GOT3 (cell line): Measurements from ENCODE around the gene NGEF.
A peak's percentile ranks its signal among the peaks of the same experiment; 100 is the strongest.

ENCODE experiments used
- DNase-seq: peaks from one replicate; lab custom pipeline; 2025; ENCODE audit warnings: mixed read lengths; lab: John Stamatoyannopoulos, UW

Gene NGEF

DNA sequence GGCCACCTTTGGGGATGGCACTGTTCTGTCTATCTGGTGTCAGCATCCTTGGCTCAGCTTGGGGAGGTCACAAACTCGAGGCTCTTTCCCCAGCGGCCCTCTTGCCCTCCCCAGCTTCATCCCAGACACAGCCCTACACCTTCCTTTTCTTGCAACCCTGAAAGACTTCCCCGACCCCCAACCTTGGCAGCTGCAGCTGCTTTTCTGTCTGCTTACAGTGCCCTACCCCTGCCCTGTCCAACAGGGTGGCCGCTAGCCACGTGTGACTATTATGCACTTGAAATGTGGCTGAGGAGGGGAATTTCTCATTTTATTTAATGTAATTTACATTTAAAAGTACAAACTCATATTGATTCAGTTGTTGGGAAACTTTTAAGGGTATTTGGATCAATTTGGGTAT lies 41.3 kb downstream of the NGEF start:
- no peak for DNase-seq

DNA sequence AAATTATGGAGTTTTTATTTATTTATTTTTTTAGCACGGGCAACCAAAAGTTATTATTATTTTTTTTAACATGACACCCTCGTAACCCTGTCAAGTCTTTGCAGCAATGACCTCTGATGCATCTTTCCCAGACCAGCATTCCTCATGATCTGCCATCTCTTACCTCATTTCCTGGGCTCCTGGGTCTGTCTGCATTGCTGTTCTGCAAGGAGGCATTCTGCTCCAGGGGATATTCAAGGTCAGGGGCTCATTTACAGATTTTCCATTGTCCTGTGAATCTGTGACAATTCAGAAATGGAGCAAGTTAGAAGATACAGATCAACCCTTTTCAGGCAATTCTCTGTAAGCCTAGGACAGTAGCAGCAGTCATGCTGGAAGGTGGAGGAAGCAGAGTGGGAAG lies 43.0 kb downstream of the NGEF start:
- no peak for DNase-seq

DNA sequence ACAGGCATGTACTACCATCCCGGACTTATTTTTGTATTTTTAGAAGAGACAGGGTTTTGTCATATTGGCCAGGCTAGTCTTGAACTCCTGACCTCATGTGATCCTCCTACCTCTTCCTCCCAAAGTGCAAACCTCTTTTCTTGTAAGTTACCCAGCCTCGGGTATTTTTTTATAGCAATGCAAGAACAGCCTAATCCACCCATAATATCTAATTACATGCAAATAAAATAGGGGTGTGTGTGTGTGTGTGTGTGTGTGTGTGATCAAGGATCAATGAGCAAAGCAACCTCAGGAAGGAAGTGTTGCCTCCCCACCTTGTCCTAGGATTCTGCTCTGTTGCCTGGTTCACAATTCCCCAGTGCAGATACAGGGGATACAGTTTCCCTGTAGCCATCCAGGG lies 45.6 kb downstream of the NGEF start:
- no peak for DNase-seq

DNA sequence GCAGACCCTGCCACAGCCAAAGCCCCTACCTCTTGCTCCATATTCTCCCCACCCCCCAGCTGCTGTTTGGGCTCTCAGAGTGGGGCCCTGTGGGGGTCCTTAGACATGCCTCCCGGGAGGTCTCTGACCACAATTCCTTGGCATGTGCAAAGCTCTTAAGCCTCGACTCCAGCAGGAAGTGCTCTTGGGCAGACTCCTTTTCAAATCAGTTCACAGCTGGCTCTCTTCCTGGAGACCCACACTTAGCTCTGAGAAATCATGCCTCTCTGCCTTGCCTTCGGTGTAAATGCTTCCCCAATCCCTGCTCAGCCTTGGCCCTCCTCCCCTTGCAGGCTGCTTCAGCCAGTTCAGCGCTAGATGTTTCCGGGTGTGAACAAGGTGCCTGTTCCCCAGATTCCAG lies 46.9 kb downstream of the NGEF start:
- DNase-seq, result no peak

DNA sequence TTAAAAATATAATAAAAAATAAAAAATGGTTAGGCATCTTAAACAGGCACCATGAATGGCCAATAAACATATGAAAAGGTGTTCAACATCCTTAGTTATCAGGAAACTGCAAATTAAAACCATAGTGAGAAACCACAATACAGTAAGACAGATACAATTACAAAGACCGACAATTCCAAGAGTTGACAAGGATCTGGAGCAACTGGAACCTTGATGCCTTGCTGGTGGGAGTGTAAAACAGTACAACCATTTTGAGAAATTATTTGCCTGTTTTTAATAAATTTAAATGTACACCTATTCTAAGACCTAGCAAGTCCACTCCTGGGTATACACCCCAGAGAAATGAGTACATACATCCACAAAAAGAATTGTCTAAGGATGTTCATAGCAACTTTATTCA lies 49.1 kb downstream of the NGEF start:
- DNase-seq, result no peak

DNA sequence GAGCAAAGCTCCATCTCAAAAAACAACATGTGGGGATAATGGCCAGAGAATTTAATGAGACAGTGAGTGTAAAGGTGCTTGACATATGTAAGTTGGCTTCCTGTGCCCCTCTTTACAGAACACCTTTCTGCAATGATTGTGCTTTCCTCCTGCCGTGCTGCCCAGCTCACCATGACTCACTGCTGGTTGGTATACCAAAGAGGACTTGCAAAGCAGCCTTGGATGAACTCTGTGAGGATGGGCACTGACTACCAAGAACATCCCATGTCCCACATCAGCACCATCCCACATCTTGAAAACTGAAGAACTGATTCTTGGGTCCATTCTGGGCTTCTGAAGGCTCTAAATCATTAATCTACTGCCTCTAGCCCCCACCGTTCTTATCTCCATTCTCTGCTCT lies 52.2 kb downstream of the NGEF start:
- no peak for DNase-seq

DNA sequence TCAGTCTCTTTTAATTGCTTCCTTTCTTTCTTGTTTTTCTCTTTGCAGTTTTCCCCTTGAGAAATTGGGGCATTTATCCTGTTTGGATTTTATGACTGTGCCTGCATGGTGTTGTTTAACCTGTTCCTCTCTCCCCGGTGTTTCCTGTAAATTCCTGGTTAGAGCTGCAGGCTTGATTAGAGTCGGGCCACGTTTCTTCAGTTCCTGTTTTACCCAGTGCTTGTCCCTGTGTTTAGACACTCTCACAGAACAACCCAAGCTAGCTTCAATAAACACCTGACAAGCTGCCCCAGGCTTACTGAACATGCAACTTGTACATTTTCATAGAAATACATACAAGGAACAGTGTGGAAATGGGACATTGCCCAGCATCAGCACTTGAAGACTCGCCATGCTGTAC lies 53.9 kb downstream of the NGEF start:
- DNase-seq, result no peak

DNA sequence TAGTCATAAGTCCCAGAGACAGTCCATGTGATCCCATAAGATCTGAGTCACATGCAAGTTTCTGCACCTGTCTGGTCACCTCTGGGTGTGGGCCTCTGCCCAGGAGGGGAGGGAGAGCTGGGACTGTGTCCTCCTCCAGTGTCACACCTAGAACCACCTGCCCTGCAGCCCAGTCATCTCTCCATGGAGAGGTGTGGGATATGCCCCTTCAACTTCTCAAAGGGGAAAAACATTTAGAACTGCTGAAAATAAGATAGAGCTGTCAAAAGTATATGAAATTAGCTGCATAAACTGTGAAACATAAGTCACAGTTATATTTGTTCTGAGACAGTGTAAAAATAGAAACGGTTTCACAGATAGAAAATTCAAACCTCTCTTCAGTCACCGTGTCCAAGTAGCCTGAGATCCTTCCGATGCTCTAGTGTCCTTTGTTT lies 55.4 kb downstream of the NGEF start:
- no peak for DNase-seq

DNA sequence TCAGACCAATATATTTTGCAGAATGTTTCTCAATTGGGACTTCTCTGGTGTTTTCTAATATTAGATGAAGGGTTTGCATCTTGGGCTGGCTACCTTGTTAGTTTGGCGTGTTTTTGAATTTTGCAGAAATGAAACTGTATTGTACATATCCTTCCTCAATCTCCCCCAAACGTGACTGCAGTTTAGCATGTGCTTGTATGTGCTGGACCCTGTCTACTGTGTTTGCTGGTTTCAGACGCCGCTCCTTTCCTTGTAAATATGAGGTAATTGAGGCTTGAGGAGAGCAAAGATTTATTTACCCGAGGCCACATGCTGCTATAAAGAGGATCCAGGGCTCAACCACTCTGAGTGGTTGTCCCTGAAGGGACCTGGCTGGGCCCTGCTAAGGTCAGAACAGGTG lies 57.2 kb downstream of the NGEF start:
- no peak for DNase-seq

DNA sequence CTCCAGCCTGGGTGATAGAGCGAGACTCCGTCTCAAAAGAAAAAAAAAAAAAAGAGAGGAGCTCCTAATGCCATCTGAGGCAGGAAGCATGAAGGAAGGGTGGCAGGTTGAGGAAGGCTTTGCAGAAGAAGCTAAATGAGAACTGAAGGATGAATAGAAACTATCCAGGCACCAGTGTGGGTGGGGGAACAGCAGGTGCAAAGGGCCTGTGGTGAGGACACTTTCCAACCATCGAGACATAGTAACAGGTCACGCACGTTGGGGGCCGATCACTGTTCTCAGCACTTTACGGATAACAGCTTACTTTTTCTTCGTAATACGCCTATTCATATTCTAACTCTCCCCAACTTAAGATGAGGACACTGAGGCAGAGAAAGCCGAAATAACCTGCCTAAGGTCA lies 58.4 kb downstream of the NGEF start:
- DNase-seq, result no peak

DNA sequence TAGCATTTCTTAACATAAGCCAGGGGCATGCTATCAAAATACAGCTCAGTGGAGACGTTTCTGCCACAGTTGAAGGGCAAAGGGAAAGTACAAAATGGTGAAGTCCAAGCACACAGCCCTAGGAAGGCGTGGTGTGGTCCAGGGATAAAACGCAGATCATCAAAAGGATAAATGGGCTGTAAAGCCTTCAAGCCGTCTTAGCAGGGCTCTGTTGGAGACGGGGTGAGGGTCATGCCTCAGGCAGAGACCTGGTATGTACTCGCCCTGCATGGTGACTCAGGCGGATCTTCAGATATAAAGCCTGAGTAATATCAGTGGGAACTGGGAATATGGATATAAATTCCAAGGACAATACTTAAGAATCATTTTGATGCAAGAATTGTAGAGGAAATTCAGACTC lies 61.2 kb downstream of the NGEF start:
- no peak for DNase-seq

DNA sequence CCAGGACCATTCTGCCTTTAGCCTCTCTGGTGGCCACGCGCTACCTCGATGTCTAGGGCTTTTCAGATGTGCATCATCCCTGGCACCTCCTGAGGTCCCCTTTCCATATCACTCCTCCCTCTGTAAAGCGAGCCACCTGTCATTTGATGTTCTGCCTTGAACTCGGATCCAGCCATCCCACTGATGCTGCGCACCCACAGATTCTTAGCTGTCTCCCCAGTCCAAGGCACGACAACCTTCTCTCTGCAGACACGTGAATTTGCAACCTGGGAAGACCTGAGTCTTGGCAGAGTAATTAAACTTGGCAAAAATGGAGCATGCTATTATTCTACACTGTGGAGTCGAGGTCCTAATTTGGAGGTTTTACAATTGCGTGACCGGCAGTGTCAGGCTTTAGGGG lies 61.9 kb downstream of the NGEF start:
- DNase-seq, result no peak

DNA sequence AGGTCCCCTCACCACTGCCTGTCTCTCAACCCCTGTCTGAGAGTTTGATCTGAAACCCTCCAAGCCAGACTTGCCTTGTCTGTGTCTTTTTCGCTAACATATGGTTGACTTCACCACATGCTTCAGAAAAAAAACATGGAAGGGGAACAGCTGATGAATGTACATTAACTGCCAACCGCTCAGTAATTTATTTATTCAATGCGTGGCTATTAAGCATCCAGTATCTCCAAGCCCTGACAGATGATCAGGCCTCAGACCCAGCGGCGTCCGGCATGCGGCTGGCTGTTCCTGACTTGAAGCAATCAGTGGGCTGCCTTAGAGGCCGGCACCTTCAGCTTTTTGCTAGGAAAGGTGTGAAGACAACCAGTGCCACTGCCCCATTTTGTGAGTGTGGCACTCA lies 62.3 kb downstream of the NGEF start:
- DNase-seq, result no peak

DNA sequence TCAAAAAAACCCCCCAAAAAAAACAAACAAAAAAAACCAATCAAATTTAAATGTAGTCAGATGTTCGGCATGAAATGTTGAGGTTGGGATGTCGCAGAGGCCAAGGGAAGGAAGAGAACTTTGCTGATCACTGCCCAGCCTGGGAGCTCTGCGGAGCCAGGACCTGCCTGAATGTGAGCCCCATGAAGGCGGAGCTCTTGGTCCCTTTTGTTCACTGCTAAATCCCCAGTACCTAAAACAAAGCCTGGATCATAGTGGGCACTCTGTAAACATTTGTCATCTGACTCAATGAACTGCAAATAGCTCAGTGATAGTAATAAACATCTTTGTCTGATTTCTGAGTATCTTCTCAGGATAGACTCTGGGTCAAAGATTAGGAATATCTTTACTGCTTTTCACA lies 64.0 kb downstream of the NGEF start:
- no peak for DNase-seq

DNA sequence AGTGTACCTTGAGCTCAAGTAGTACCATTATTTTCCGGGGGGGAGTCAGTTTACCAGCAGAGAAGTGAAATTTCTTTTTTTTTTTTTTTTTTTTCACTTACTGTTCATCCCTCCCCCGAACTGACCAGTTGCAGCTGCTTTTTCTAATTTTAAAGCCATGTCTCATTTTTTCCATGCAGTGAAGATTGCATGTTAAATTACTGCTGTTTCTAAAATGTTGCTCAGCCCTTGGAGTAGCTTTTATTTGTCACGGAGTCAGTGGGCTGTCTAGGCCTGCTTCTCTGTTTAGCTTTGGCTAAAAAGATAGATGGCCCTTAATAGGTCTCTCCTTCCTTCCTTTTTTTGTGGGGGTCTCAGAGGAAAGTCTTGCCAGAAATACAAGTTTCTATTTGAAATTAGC lies 70.2 kb downstream of the NGEF start:
- no peak for DNase-seq

DNA sequence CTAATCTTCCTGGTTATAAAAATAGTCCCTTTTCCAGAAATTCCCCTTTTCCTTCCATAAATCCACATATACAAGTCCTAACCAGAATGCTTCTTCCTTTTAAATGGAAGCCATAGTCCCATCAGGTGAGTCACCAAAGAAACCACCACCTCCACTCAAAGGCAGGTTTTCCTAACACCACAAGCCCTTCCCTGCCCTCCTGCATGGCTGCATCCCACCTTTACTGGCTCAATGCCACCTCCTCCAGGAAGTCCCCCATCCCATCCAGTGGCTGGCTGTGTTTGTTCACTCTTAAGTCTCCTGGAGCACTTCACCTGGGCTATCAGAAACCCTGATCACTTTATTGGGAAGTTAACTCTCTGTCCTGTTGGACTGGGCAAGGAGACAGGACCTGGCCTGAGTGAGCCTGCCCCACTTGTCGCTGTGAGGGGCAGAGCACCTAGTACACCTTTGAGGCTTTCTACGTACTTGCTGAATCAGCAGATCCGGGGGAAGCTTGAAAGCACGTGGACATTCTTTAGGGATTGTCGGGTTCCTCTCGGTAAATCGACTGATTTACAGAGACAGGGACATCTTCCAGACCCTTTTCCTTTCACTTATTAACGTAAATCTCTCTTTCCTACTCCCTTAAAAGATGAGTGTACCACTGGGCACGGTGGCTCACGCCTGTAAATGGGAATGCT lies 71.0 kb downstream of the NGEF start:
- DNase-seq, result no peak

DNA sequence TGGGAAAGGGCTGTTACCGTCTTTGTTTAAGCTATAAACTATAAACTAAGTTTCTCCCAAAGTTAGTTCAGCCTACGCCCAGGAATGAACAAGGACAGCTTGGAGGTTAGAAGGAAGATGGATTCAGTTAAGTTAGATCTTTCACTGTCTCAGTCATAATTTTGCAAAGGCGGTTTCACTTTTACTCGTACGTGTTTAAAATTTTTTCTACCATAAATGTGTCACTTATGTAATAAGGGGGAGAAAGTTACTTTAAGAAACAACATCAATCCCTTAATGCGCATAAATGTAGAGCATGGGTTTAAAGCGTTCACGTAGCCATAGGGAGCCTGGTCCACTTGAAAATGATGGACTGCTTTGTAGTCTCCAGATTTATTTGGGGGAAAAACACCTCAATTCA lies 71.7 kb downstream of the NGEF start:
- DNase-seq, result no peak

DNA sequence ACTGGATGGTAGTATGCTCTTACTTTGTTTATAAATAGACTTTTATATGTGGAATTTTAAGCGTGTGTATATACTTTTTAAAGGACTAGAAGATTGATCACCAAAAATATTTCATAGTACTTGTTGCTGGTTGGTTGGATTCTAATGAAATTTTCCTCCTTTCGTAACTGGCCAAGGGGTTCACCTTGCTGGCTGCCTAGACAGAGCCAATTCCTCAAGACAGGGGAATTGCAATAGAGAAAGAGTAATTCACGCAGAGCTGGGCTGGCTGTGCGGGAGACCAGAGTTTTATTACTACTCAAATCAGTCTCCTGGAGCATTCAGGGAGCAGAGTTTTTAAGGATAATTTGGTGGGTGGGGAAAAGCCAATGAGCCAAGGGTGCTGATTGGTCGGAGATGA lies 72.3 kb downstream of the NGEF start:
- DNase-seq, result no peak

DNA sequence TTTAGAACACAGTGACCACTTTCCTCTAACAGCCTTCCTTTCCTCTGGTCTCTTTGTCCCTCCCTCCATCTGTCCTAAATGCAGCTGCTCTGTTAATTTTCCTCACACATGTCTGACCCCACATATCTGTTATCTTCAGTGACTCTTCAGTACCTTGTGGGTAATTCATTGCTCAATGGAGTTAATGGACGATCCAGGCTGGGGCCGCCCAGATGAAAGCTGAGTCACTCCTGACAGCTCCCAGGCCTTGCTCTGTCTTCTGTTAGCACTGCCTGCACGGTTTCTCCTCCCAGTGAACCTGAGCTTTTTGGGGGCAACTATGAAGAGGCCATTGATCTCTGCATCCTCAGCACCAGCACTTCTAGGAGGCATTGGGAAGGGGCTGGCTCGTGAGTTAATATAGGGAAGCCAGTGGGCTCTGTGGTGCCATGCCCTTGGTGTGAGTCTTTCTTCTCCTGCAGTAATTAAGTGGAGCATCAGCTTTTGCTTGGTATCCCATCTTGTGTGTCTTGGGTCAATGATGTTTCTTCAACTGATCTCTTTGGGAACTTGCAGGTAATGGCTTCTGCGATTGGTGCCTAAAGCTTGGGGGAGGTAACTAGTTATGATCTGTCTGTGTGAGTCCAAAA lies 75.7 kb downstream of the NGEF start:
- peak; percentile 4 for DNase-seq

DNA sequence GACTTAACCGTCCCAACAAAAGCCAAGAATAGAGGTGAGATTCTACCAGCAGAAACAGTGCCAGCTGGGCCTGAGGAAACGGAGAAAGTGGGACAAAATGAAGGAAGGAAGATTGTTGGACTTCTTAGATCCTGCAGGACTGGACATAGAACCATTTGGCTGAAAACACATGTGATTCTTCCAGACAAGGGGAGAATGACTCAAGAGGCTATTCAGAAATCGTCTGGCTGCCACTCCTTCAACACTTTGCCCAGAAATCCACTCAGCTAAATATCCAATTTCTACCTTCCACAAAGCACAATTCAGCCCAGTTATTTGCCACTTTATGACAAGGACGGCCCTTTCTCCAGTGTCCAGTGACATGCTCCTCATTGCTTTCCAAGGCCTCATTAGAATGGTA lies 81.4 kb downstream of the NGEF start:
- DNase-seq, result no peak

DNA sequence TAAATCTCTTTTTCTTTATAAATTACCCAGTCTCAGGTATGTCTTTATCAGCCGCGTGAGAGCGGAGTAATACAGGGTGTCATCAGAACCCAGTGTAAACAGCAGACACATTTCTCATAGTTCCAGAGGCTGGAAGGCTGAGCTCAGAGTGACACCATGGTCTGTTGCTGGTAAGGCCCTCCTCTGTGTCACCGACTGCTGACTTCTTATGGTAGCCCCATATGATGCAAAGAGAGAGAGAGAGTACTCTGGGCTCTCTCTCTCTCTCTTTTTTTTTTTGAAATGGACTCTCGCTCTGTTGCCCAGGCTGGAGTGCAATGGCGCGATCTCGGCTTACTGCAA lies 83.0 kb downstream of the NGEF start:
- no peak for DNase-seq

DNA sequence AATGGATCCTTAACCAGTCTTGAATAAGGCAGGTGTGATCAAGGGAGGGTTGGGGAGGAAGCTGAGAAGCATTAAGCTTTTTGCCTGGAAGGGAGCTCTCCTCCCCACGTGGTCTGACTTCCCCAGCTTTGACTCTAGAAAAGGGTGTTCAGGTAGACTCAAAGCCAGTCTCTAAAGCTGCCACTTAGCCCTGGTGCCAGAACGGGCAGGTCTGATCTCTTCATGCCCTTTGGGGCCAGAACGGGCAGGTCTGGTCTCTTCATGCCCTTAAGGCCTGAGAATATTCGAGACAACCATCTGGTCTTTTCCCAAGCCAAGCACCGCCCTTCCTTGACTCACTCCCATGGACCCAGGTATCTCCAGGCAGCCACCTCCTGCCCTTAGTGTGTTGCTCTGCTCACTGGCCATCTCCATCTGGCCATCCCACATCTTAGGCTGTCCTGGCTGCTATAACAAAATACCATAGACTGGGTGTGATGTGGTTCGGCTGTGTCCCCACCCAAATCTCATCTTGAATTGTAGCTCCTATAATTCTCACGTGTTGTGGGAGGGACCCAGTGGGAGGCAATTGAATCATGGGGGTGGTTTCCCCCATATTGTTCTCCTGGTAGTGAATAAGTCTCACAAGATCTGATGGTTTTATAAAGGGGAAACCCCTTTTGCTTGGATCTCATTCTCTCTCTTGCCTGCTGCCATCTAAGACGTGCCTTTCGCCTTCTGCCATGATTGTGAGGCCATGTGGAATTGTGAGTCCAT lies 83.6 kb downstream of the NGEF start:
- no peak for DNase-seq

DNA sequence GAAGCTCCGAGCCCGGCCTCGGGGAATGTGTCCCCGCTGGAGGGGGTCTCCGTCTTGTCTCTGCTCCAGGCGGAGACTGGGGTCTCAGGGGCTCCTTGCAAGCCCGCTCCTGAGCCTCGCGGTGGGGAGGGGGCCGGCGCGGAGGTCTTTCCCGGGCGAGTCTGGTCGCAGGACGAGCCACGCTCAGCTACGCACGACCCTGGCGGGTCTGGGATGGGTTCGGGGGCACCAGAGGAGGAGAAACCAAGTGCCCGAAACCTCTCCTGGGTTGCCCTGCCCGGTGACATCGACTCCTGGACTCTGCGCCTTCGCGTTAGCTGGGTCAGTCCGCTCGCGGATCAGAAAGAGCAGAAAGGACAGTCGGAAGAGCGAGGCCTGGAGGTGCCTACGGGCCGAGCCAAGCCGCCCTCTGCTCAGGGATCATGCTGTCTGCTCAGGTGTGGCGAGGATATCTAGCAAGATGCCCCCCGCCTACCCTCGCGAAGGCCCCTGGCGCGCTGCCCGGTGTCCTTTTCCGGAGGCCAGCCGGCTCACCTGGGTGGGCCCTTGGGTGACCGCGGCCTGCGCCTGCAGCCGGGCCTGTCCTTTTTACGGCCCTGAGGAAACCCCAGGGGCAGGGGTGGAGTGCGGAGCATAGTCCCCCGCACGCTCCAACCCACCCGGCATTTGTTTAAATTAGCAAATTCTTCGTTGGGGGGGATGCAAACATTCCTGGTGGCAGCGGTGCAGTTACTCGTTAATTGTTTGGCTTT lies 84.3 kb downstream of the NGEF start:
- no peak for DNase-seq
